Suprapubic skin (tissue), 4 donors: Measurements from ENCODE around the gene GNL2. TPM values are rescaled to one million over a fixed set of nuclear protein-coding genes. Genes with fewer than 3 reads are reported as not detected.

Experiments
- DNase-seq, 2 donors: peaks; one replicate each; pipeline ENCODE4 v3.0.0-alpha.2; 2019; ENCODE audit warnings: low spot score in 2 of 2
- H3K27ac ChIP-seq: fragments of 200-600 bp; sonication (generic); one replicate; pipeline ENCODE4 v1.5.1; 2019
- H3K27me3 ChIP-seq: fragments of 200-600 bp; sonication (generic); one replicate; pipeline ENCODE4 v1.5.1; 2019
- H3K36me3 ChIP-seq: fragments of 200-600 bp; sonication (generic); one replicate; pipeline ENCODE4 v1.5.1; 2019
- H3K4me1 ChIP-seq: fragments of 200-600 bp; sonication (generic); one replicate; pipeline ENCODE4 v1.5.1; 2019
- H3K4me3 ChIP-seq: fragments of 200-600 bp; sonication (generic); one replicate; pipeline ENCODE4 v1.5.1; 2019; ENCODE audit warnings: mild to moderate bottlenecking
- H3K9me3 ChIP-seq: fragments of 200-600 bp; sonication (generic); one replicate; pipeline ENCODE4 v1.5.1; 2019
- EP300 ChIP-seq: sonication (generic); formaldehyde crosslinking; IDR thresholded peaks from one replicate; pipeline ENCODE4 v1.6.1; 2017; ENCODE audit warnings: antibody characterized with exemption
- POLR2A ChIP-seq, 2 donors: fragments of 450-650 bp; IDR thresholded peaks; one replicate each; pipeline ENCODE4 v1.6.1; 2017; ENCODE audit warnings: antibody characterized with exemption in 2 of 2, mild to moderate bottlenecking in 2 of 2, moderate library complexity in 2 of 2
- POLR2AphosphoS5 ChIP-seq, 3 donors: sonication (generic); formaldehyde crosslinking; IDR thresholded peaks; one replicate each; pipeline ENCODE4 v1.6.1; 2017; ENCODE audit warnings: antibody characterized with exemption in 3 of 3
- WGBS: methylation state at CpG from one replicate; pipeline ENCODE4 v1.1.5; 2018; 5-methylcytosine and 5-hydroxymethylcytosine counted together
- total RNA-seq, 4 donors: library from RNA; depleted of rRNA; stranded (reverse); fragments of >200 nt; gene quantifications; one replicate each; pipeline ENCODE4 v1.1.0, GENCODE V29; 2016
- TF ChIP-seq, protein P1 (sequence below), 2 donors: fragments of 200-600 bp in 1 of 2; fragments of 450-650 bp in 1 of 2; sonication (generic) in 1 of 2; IDR thresholded peaks; one replicate each; pipeline ENCODE4 v1.5.1; 2016 to 2019; ENCODE audit warnings: antibody characterized with exemption in 2 of 2, mild to moderate bottlenecking in 1 of 2, moderate library complexity in 1 of 2

GNL2 gene
- total RNA-seq = 10 to 100 TPM; 42.0 to 94.8 (median 48.5) TPM

DNA sequence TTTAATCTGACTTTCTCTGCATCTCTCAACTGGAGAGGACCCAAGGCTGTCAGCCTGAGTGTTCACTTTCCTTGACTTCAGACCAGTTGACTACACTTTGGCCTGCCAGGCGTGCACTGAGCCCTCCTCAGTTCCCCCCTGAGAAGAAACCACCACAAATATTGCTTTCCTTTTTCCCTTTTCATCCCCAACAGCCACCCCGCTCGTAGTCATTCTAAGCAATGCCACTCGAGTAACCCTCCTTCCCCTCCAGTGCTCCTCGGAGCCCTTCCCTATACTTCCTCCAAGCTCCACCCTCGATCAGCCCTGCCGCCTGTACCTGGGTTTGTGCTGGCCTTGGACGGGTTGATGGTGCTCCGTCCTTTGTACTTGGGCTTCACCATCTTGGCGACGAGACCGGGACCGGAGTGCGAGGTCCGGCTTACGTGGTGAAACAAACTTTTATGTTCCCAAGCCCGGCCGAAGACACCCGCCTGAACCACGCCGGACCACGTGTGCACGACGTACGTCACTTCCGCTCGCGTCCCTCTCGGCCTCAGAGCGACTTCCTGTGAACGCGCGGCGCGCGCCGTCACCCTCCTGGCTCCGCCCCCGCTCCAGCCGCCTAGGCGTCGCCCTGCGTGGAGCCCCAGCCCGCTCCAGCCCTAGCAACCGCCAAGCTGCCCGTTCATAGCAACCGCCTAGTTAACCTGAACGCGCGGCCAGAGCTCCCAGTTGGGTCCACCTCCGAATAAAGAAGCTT is at the start of gene GNL2:
GNL2 (minus strand) TSS at position 498 of the 742 bp plus-strand sequence; CDS start at position 383, 115 bp downstream.
- no peaks in the 10 kb centered on the region for H3K9me3 ChIP-seq
- H3K4me3 ChIP-seq = peak within 1 kb of the TSS; percentile 89
- WGBS = 0% methylated on average over 31 of the region's 51 CpGs
- H3K36me3 ChIP-seq = peaks cover 26% of the 10 kb centered on the region
- peak within 1 kb of the TSS; percentile 84 for H3K27ac ChIP-seq
- peak; percentile 97 to 98 for DNase-seq
- H3K4me1 ChIP-seq = peaks cover 26% of the 10 kb centered on the region
- peak in 1 of 2 donors; percentile 76 for TF ChIP-seq POLR2A (IDR thresholded peaks at IDR 0.05)
- TF ChIP-seq, protein P1, sequence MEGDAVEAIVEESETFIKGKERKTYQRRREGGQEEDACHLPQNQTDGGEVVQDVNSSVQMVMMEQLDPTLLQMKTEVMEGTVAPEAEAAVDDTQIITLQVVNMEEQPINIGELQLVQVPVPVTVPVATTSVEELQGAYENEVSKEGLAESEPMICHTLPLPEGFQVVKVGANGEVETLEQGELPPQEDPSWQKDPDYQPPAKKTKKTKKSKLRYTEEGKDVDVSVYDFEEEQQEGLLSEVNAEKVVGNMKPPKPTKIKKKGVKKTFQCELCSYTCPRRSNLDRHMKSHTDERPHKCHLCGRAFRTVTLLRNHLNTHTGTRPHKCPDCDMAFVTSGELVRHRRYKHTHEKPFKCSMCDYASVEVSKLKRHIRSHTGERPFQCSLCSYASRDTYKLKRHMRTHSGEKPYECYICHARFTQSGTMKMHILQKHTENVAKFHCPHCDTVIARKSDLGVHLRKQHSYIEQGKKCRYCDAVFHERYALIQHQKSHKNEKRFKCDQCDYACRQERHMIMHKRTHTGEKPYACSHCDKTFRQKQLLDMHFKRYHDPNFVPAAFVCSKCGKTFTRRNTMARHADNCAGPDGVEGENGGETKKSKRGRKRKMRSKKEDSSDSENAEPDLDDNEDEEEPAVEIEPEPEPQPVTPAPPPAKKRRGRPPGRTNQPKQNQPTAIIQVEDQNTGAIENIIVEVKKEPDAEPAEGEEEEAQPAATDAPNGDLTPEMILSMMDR (IDR thresholded peaks at IDR 0.05) = no peak
- TF ChIP-seq EP300 = no peak
- TF ChIP-seq POLR2AphosphoS5 (IDR thresholded peaks at IDR 0.05) = peak in 2 of 3 donors; percentile 39 to 55
- no peaks in the 10 kb centered on the region for H3K27me3 ChIP-seq

DNA sequence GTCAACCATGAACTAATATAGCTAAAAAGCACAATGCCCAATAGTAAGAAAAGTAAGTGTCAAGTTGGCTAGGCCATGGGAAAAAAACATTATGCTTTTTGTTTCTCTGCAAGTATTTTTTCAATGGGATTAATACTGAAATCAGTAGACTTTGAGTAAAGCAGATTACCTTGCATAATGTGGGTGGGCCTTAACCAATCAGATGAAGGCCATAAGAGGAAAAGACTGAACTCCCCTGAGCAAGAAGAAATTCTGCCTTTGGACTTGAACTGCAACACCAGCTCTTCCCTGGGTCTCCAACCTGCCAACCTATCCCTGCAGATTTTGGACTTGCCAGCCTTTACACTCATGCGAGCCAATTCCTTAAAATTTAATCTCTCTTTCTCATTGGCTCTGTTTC is 45.3 kb upstream of the GNL2 start:
- TF ChIP-seq POLR2AphosphoS5 (IDR thresholded peaks at IDR 0.05) (no peak), POLR2A (IDR thresholded peaks at IDR 0.05) (no peak), EP300 (no peak)
- TF ChIP-seq, protein P1 (IDR thresholded peaks at IDR 0.05) = no peak
- DNase-seq = no peak
- WGBS = 96% methylated on average over 1 of the region's 1 CpG
- Histone ChIP-seq H3K4me1 (no peaks in the 10 kb centered on the region), H3K9me3 (peaks cover 8% of the 10 kb centered on the region), H3K36me3 (no peaks in the 10 kb centered on the region), H3K4me3 (no peak overlapping the region), H3K27me3 (peaks cover 59% of the 10 kb centered on the region), H3K27ac (no peak overlapping the region)

DNA sequence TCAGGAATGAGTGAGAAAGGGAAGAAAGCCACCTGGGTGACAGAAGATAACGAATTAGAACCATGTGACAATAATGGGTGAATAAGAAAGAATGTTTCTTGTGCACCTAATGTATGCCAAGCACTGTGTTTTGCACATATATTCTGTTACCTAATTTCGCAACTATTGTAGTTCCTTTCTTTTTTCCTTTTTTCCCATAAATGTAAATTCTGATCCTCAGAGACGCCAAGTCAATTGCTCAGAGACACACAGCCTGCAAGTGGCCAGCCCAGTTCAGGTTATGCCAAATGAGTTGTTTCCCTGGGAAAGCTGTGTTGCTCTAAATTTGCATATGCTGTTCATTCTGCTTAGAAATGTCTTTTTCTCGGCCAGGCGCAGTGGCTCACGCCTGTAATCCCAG is 40.7 kb upstream of the GNL2 start:
- TF ChIP-seq, protein P1 (IDR thresholded peaks at IDR 0.05) = no peak
- no peak for TF ChIP-seq POLR2AphosphoS5 (IDR thresholded peaks at IDR 0.05)
- no peak for TF ChIP-seq POLR2A (IDR thresholded peaks at IDR 0.05)
- no peak for TF ChIP-seq EP300
- H3K4me3 ChIP-seq = no peak overlapping the region
- peaks cover 19% of the 10 kb centered on the region for H3K4me1 ChIP-seq
- H3K9me3 ChIP-seq = peaks cover 4% of the 10 kb centered on the region
- DNase-seq = no peak
- WGBS = 78% methylated on average over 6 of the region's 6 CpGs
- H3K36me3 ChIP-seq = no peaks in the 10 kb centered on the region
- H3K27me3 ChIP-seq = peaks cover 81% of the 10 kb centered on the region
- no peak overlapping the region for H3K27ac ChIP-seq

DNA sequence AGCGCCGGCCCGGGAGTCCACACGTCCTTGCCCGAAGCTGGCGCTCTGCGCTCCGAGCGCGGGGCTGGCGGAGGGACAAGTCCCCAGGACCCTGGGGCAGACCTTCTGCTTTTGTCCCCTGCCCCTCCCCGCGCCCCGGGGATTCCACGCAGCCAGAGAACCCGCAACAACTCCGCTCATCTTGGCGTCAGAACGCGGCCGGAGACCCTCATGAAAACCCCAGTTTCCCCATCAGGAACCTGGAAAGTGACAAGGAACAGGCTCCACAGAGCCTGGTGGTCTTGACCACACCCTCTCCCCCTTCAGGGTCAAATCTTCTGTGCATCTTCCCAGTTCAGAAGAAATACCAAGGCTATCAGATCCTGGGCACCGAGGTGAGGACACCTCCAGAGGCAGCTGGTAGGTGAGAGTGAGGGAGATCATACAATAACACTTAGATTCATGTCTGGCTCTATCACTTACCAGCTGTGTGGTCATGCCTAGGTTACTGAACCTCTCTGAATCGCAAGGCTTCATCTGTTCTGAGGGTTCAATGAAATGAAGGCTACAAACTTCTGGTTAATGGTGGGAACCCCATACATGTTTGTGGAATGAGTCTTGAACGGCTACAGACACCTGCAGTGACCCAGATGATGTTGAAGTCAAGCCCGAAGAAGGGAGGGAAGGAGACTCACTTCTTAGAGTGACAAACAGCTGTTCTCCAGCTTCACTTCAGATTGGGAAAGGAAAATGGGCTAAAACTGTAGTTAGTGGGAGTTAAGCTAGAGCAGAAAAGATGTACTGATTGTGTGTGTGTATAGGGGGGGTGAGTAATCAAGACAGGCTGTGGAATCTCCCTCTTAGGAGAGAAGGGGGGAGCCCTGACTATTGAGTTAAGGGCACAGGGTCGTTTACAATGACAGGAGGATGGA is 39.5 kb upstream of the GNL2 start:
- H3K4me3 ChIP-seq = peak overlapping the region; percentile 40
- peaks cover 19% of the 10 kb centered on the region for H3K4me1 ChIP-seq
- no peaks in the 10 kb centered on the region for H3K9me3 ChIP-seq
- WGBS = 14% methylated on average over 15 of the region's 26 CpGs
- no peaks in the 10 kb centered on the region for H3K36me3 ChIP-seq
- H3K27me3 ChIP-seq = peaks cover 85% of the 10 kb centered on the region
- DNase-seq = no peak
- TF ChIP-seq POLR2AphosphoS5 (IDR thresholded peaks at IDR 0.05) (no peak), POLR2A (IDR thresholded peaks at IDR 0.05) (no peak), EP300 (no peak)
- TF ChIP-seq, protein P1 (IDR thresholded peaks at IDR 0.05) = no peak
- H3K27ac ChIP-seq = no peak overlapping the region
